GM23248 (cell line): Measurements from ENCODE around the gene ACTA1. TPM values are rescaled to one million over a fixed set of nuclear protein-coding genes. Genes with fewer than 3 reads are reported as not detected.

Source experiments
- DNase-seq: peaks from one replicate; pipeline ENCODE4 v3.0.0-alpha.2; 2015
- H2AFZ ChIP-seq: fragments of 200-600 bp; sonication (generic); 2 replicates; pipeline ENCODE4 v1.6.1; 2016; ENCODE audit warnings: antibody characterized with exemption
- H3F3A ChIP-seq: fragments of 200-600 bp; sonication (generic); 2 replicates; pipeline ENCODE4 v1.6.1; 2016; ENCODE audit warnings: mild to moderate bottlenecking, antibody characterized with exemption, mixed run types; ENCODE audit not compliant: insufficient read depth
- H3K27ac ChIP-seq: fragments of 200-600 bp; sonication (generic); 2 replicates; pipeline ENCODE4 v1.5.1; 2016; ENCODE audit warnings: mild to moderate bottlenecking
- H3K27me3 ChIP-seq: fragments of 200-600 bp; sonication (generic); replicated peaks from 2 replicates; pipeline ENCODE4 v1.6.1; 2016; ENCODE audit warnings: mild to moderate bottlenecking; ENCODE audit not compliant: insufficient read depth
- H3K36me3 ChIP-seq: fragments of 200-600 bp; sonication (generic); 2 replicates; pipeline ENCODE4 v1.6.1; 2016; ENCODE audit warnings: low read depth, mild to moderate bottlenecking
- H3K4me1 ChIP-seq: fragments of 200-600 bp; sonication (generic); 2 replicates; pipeline ENCODE4 v1.6.1; 2016; ENCODE audit warnings: mild to moderate bottlenecking; ENCODE audit not compliant: insufficient read depth
- H3K4me2 ChIP-seq: fragments of 200-600 bp; sonication (generic); one replicate; pipeline ENCODE4 v1.6.1; 2016; ENCODE audit warnings: mild to moderate bottlenecking; ENCODE audit not compliant: unreplicated experiment
- H3K4me3 ChIP-seq: fragments of 200-600 bp; sonication (generic); 2 replicates; pipeline ENCODE4 v1.5.1; 2016; ENCODE audit warnings: mild to moderate bottlenecking
- H3K79me2 ChIP-seq: fragments of 200-600 bp; sonication (generic); 2 replicates; pipeline ENCODE4 v1.6.1; 2016; ENCODE audit warnings: mild to moderate bottlenecking; ENCODE audit not compliant: insufficient read depth
- H3K9ac ChIP-seq: fragments of 200-600 bp; sonication (generic); 2 replicates; pipeline ENCODE4 v1.6.1; 2016; ENCODE audit warnings: mild to moderate bottlenecking
- H3K9me2 ChIP-seq: fragments of 200-600 bp; sonication (generic); 2 replicates; pipeline ENCODE4 v1.6.1; 2016; ENCODE audit warnings: mixed run types, mild to moderate bottlenecking, moderate library complexity; ENCODE audit not compliant: insufficient read depth
- H3K9me3 ChIP-seq: fragments of 200-600 bp; sonication (generic); one replicate; pipeline ENCODE4 v1.6.1; 2017; ENCODE audit warnings: low read depth
- H4K20me1 ChIP-seq: fragments of 200-600 bp; sonication (generic); 2 replicates; pipeline ENCODE4 v1.6.0; 2016; ENCODE audit not compliant: insufficient read depth
- EZH2 ChIP-seq: fragments of 200-600 bp; sonication (generic); IDR thresholded peaks from 2 replicates; pipeline ENCODE4 v1.6.1; 2018; ENCODE audit warnings: antibody characterized with exemption, mild to moderate bottlenecking; ENCODE audit not compliant: insufficient read depth, poor library complexity, severe bottlenecking
- EZH2phosphoT487 ChIP-seq: fragments of 200-600 bp; sonication (generic); IDR thresholded peaks from 2 replicates; pipeline ENCODE4 v1.6.1; 2018; ENCODE audit warnings: antibody characterized with exemption, moderate library complexity, mild to moderate bottlenecking, low read depth; ENCODE audit not compliant: insufficient read depth
- WGBS, 2 experiments: methylation state at CpG; one replicate each; pipeline ENCODE4 v1.1.6; 2015 to 2017; ENCODE audit warnings: low lambda C conversion rate in 2 of 2, low coverage in 1 of 2; ENCODE audit errors: missing lambda C conversion rate in 2 of 2; 5-methylcytosine and 5-hydroxymethylcytosine counted together
- in situ Hi-C: fragments of 300-500 bp; cut with MboI; formaldehyde crosslinking; loops from 2 replicates; pipeline ENCODE4 v1.15.0; 2020
- polyA plus RNA-seq: library from polyadenylated mRNA; unstranded; fragments of >200 nt; fragmentation: Nextera tagmentation; extraction: Ambion mirVana; gene quantifications from 2 replicates; pipeline ENCODE4 v1.2.1, GENCODE V29; 2016
- total RNA-seq: library from RNA; depleted of rRNA; stranded (reverse); fragments of >200 nt; shearing (Covaris generic); gene quantifications from 2 replicates; pipeline ENCODE4 v1.2.3, GENCODE V29; 2014

Gene ACTA1
- total and polyA plus RNA-seq, 2 experiments from 2014 or later: 0.22 TPM; not detected in 1

GRCh38 chr1:229440851-229441537 is 7.1 kb upstream of the ACTA1 start:
- no peaks in the 10 kb centered on the region for H3K9me2 ChIP-seq
- H3K4me2 ChIP-seq: no peak overlapping the region
- H3K4me3 ChIP-seq: no peak overlapping the region
- no peaks in the 10 kb centered on the region for H3K79me2 ChIP-seq
- H3K36me3 ChIP-seq: peaks cover 22% of the 10 kb centered on the region
- peaks cover 10% of the 10 kb centered on the region for H3K4me1 ChIP-seq
- H3K9me3 ChIP-seq: no peaks in the 10 kb centered on the region
- H3K9ac ChIP-seq: no peak overlapping the region
- no peaks in the 10 kb centered on the region for H4K20me1 ChIP-seq
- H3K27ac ChIP-seq: peak overlapping the region; percentile 10; the same call in 1 of the 2 replicates
- in situ Hi-C loops: no loop called here
- H3K27me3 ChIP-seq: peaks cover 8% of the 10 kb centered on the region; the same call in 1 of the 2 replicates
- DNase-seq: peak; percentile 64
- peaks cover 26% of the 10 kb centered on the region for H3F3A ChIP-seq
- no peak overlapping the region for H2AFZ ChIP-seq
- WGBS, 2 experiments: 65 to 70% methylated on average over 5 of the region's 5 CpGs
- TF ChIP-seq EZH2phosphoT487 (no peak), EZH2 (no peak)

GRCh38 chr1:229438021-229438420 is 4.1 kb upstream of the ACTA1 start:
- Histone ChIP-seq H4K20me1 (no peaks in the 10 kb centered on the region), H3K4me3 (no peak overlapping the region), H3K27me3 (peaks cover 34% of the 10 kb centered on the region), H3K9me2 (no peaks in the 10 kb centered on the region), H3K79me2 (no peaks in the 10 kb centered on the region), H3K9me3 (no peaks in the 10 kb centered on the region), H3K9ac (no peak overlapping the region), H3K4me2 (no peak overlapping the region), H3K36me3 (0 out of 2 replicates have a peak, but pooled peaks cover 5% of the 10 kb centered on the region), H3F3A (peaks cover 26% of the 10 kb centered on the region), H3K27ac (no peak overlapping the region), H2AFZ (no peak overlapping the region), H3K4me1 (peaks cover 10% of the 10 kb centered on the region)
- in situ Hi-C loops: no loop called here
- WGBS, 2 experiments: 85 to 91% methylated on average over 3 of the region's 3 CpGs
- no peak for DNase-seq
- TF ChIP-seq EZH2: no peak
- no peak for TF ChIP-seq EZH2phosphoT487

- peaks cover 22% of the 10 kb centered on the region for H3F3A ChIP-seq
- H3K4me3 ChIP-seq: no peak overlapping the region
- peaks cover 10% of the 10 kb centered on the region for H3K4me1 ChIP-seq
- no peaks in the 10 kb centered on the region for H3K9me2 ChIP-seq
- WGBS, 2 experiments: 97% methylated on average over 2 of the region's 2 CpGs; no CpG with 5 or more reads in 1 of the 2 experiments
- H3K36me3 ChIP-seq: 0 out of 2 replicates have a peak, but pooled peaks cover 5% of the 10 kb centered on the region
- no peak overlapping the region for H3K4me2 ChIP-seq
- H3K9me3 ChIP-seq: no peaks in the 10 kb centered on the region
- H3K27me3 ChIP-seq: peaks cover 37% of the 10 kb centered on the region
- DNase-seq: peak; percentile 24
- H3K9ac ChIP-seq: no peak overlapping the region
- H4K20me1 ChIP-seq: no peaks in the 10 kb centered on the region
- no peaks in the 10 kb centered on the region for H3K79me2 ChIP-seq
- in situ Hi-C loops: no loop called here
- no peak for TF ChIP-seq EZH2phosphoT487
- no peak for TF ChIP-seq EZH2
- H3K27ac ChIP-seq: no peak overlapping the region
- no peak overlapping the region for H2AFZ ChIP-seq
Observed at GRCh38 chr1:229437443-229437842, 3.5 kb upstream of the ACTA1 start.

GRCh38 chr1:229436201-229436600 is 2.3 kb upstream of the ACTA1 start:
- Histone ChIP-seq H3K9ac (no peak overlapping the region), H3K9me3 (no peaks in the 10 kb centered on the region), H3K27me3 (peaks cover 39% of the 10 kb centered on the region), H2AFZ (no peak overlapping the region), H3K9me2 (no peaks in the 10 kb centered on the region), H3K4me2 (no peak overlapping the region), H3K79me2 (no peaks in the 10 kb centered on the region), H4K20me1 (no peaks in the 10 kb centered on the region), H3K4me3 (no peak overlapping the region), H3F3A (peaks cover 10% of the 10 kb centered on the region), H3K27ac (no peak overlapping the region), H3K4me1 (peaks cover 7% of the 10 kb centered on the region), H3K36me3 (0 out of 2 replicates have a peak, but pooled peaks cover 5% of the 10 kb centered on the region)
- 49 to 51% methylated on average over 7 of the region's 7 CpGs for WGBS, 2 experiments
- DNase-seq: no peak
- no peak for TF ChIP-seq EZH2
- no peak for TF ChIP-seq EZH2phosphoT487
- in situ Hi-C loops: no loop called here
